PC-3 (cell line): ENCODE measurements around the gene DEFB125.

Experiments
- EZH2phosphoT487 ChIP-seq: fragments of 300-600 bp; sonication (generic); IDR thresholded peaks from 2 replicates; pipeline ENCODE4 v1.6.1; 2018; ENCODE audit warnings: mild to moderate bottlenecking, antibody characterized with exemption, low read length, borderline replicate concordance
- TF ChIP-seq, protein P1 (sequence below): fragments of 300-600 bp; sonication (generic); conservative IDR thresholded peaks from 2 replicates; pipeline ENCODE4 v1.5.1; 2017; ENCODE audit warnings: antibody characterized with exemption, low read depth, mild to moderate bottlenecking, low read length

DNA sequence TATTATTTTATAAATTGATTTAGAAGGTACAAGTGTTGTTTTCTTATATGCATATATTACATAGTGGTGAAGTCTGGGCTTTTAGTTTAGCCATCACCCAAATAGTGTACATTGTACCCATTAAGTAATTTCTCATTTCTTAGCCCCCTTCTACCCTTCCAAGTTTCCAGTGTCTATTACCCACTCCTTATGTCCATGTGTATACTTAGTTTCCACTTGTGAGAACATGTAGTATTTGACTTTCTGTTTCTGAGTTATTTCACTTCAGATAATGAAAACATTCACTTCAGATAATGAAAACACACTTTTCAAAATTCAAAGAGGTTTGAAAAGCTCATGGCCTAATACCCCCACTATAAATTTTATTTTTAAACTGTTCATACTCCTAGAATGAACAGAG is 14.5 kb downstream of the DEFB125 start:
- TF ChIP-seq, protein P1, sequence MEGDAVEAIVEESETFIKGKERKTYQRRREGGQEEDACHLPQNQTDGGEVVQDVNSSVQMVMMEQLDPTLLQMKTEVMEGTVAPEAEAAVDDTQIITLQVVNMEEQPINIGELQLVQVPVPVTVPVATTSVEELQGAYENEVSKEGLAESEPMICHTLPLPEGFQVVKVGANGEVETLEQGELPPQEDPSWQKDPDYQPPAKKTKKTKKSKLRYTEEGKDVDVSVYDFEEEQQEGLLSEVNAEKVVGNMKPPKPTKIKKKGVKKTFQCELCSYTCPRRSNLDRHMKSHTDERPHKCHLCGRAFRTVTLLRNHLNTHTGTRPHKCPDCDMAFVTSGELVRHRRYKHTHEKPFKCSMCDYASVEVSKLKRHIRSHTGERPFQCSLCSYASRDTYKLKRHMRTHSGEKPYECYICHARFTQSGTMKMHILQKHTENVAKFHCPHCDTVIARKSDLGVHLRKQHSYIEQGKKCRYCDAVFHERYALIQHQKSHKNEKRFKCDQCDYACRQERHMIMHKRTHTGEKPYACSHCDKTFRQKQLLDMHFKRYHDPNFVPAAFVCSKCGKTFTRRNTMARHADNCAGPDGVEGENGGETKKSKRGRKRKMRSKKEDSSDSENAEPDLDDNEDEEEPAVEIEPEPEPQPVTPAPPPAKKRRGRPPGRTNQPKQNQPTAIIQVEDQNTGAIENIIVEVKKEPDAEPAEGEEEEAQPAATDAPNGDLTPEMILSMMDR, result no peak
- no peak for TF ChIP-seq EZH2phosphoT487
